Raji (cell line): ENCODE data around the gene CMSS1.

Experiments used
- POLR2A ChIP-seq: IDR thresholded peaks from 2 replicates; pipeline ENCODE4 v1.6.1; 2011; ENCODE audit warnings: low read depth, low read length, control low read depth; ENCODE audit not compliant: insufficient read depth

Gene CMSS1

GRCh38 chr3:100197876-100198275, 380.2 kb downstream of the CMSS1 start:
- no peak for TF ChIP-seq POLR2A

GRCh38 chr3:100198579-100199269, 381.1 kb downstream of the CMSS1 start:
- TF ChIP-seq POLR2A: no peak

- TF ChIP-seq POLR2A: no peak
Measured at GRCh38 chr3:100205171-100205570, 387.5 kb downstream of the CMSS1 start.

GRCh38 chr3:100206687-100207086, 389.0 kb downstream of the CMSS1 start:
- TF ChIP-seq POLR2A: no peak

GRCh38 chr3:100207886-100208285, 390.2 kb downstream of the CMSS1 start:
- TF ChIP-seq POLR2A: no peak

- TF ChIP-seq POLR2A: no peak
Measured at GRCh38 chr3:100209169-100209568, 391.5 kb downstream of the CMSS1 start.

GRCh38 chr3:100209948-100210771, 392.5 kb downstream of the CMSS1 start:
- no peak for TF ChIP-seq POLR2A

GRCh38 chr3:100210772-100211135, 393.1 kb downstream of the CMSS1 start:
- TF ChIP-seq POLR2A: no peak

- no peak for TF ChIP-seq POLR2A
Measured at GRCh38 chr3:100213891-100214573, 396.4 kb downstream of the CMSS1 start.

GRCh38 chr3:100214574-100214964, 396.9 kb downstream of the CMSS1 start:
- TF ChIP-seq POLR2A: no peak

GRCh38 chr3:100216713-100217112, 399.1 kb downstream of the CMSS1 start:
- TF ChIP-seq POLR2A: no peak

GRCh38 chr3:100221159-100221558, 403.5 kb downstream of the CMSS1 start:
- TF ChIP-seq POLR2A: no peak

GRCh38 chr3:100225193-100225592, 407.5 kb downstream of the CMSS1 start:
- TF ChIP-seq POLR2A: no peak

GRCh38 chr3:100225883-100226282, 408.2 kb downstream of the CMSS1 start:
- TF ChIP-seq POLR2A: no peak

GRCh38 chr3:100226712-100227429, 409.2 kb downstream of the CMSS1 start:
- no peak for TF ChIP-seq POLR2A
